NCI-H2196 (cell line): ENCODE results near the gene LRRC71.

ENCODE experiments used
- DNase-seq: peaks from one replicate; lab custom pipeline; 2025; ENCODE audit not compliant: unreplicated experiment; lab: John Stamatoyannopoulos, UW

LRRC71 gene

GRCh38 chr1:156892190-156893047 is 28.0 kb upstream of the LRRC71 start:
- DNase-seq = peak; percentile 90

GRCh38 chr1:156893048-156893953 is 27.1 kb upstream of the LRRC71 start, which contains the start of gene PEAR1:
Gene PEAR1 (plus strand): TSS chr1:156893718. CDS start chr1:156903927, 10,209 bp downstream.
- no peak for DNase-seq

GRCh38 chr1:156894001-156894400 is 26.4 kb upstream of the LRRC71 start:
- DNase-seq = no peak

- no peak for DNase-seq
Observed at GRCh38 chr1:156894711-156895454, 25.5 kb upstream of the LRRC71 start.

GRCh38 chr1:156895455-156895812 is 25.0 kb upstream of the LRRC71 start:
- no peak for DNase-seq

- no peak for DNase-seq
Observed at GRCh38 chr1:156895927-156896326, 24.5 kb upstream of the LRRC71 start.

GRCh38 chr1:156896490-156897033 is 23.9 kb upstream of the LRRC71 start:
- no peak for DNase-seq

- no peak for DNase-seq
Observed at GRCh38 chr1:156897078-156897825, 23.2 kb upstream of the LRRC71 start.

- DNase-seq = no peak
Observed at GRCh38 chr1:156898161-156898566, 22.3 kb upstream of the LRRC71 start.

- DNase-seq = no peak
Observed at GRCh38 chr1:156898971-156899664, 21.3 kb upstream of the LRRC71 start.

- DNase-seq = no peak
Observed at GRCh38 chr1:156899956-156900718, 20.3 kb upstream of the LRRC71 start.

GRCh38 chr1:156900896-156901589 is 19.4 kb upstream of the LRRC71 start:
- no peak for DNase-seq

- DNase-seq = no peak
Observed at GRCh38 chr1:156901590-156901900, 18.9 kb upstream of the LRRC71 start.

- no peak for DNase-seq
Observed at GRCh38 chr1:156901966-156902915, 18.2 kb upstream of the LRRC71 start.

- DNase-seq = no peak
Observed at GRCh38 chr1:156903328-156904091, 16.9 kb upstream of the LRRC71 start.

GRCh38 chr1:156904187-156904959 is 16.1 kb upstream of the LRRC71 start:
- no peak for DNase-seq
